HCT116 (cell line): ENCODE data around the gene KCNK16. TPM values are rescaled to one million over a fixed set of nuclear protein-coding genes. Genes with fewer than 3 reads are reported as not detected.

ENCODE experiments used
- ATAC-seq: fragments of 200-7000 bp; cut with Tn5 transposase; 2 replicates; pipeline ENCODE4 v1.9.1; 2020; ENCODE audit warnings: mild to moderate bottlenecking, moderate library complexity
- BruUV-seq: library from RNA; stranded (reverse); fragments of 400-500 nt; replicated peaks from 2 replicates; lab custom pipeline; 2021; lab: Mats Ljungman, UMichigan
- CTCF ChIA-PET: fragments of 300-600 bp; sonication (Branson Sonifier 250); formaldehyde crosslinking; loops from one replicate; lab custom pipeline; 2021; ENCODE audit warnings: antibody characterized with exemption; lab: Charles Lee
- POLR2A ChIA-PET: fragments of 300-600, 350-600 bp; sonication (Branson Sonifier 250); formaldehyde crosslinking; loops from one replicate; lab custom pipeline; 2021; ENCODE audit warnings: antibody characterized with exemption; lab: Charles Lee
- RAD21 ChIA-PET, 2 experiments: fragments of 300-600 bp; sonication (Branson Sonifier 250); formaldehyde crosslinking; loops; one replicate each; lab custom pipeline; 2023; ENCODE audit warnings: low total read pairs in 2 of 2; ENCODE audit not compliant: uncharacterized antibody in 2 of 2, unreplicated experiment in 2 of 2, low non-redundant PET in 1 of 2; lab: Charles Lee
- DNase-seq: peaks from one replicate; pipeline ENCODE4 v3.0.0-alpha.2; 2010; ENCODE audit warnings: low read depth, low spot score
- H2AFZ ChIP-seq: fragments of 200-600 bp; shearing (Covaris generic), sonication (generic); 2 replicates; pipeline ENCODE4 v1.6.1; 2017; ENCODE audit warnings: low read depth, mixed run types, mixed read lengths, antibody characterized with exemption, low read length; ENCODE audit not compliant: poor library complexity, severe bottlenecking
- H3K27ac ChIP-seq: 2 replicates; pipeline ENCODE4 v1.5.1; 2012; ENCODE audit warnings: low read depth, low read length
- H3K27me3 ChIP-seq: fragments of 200-600 bp; sonication (generic); 2 replicates; pipeline ENCODE4 v1.6.1; 2016; ENCODE audit warnings: mixed run types, low read length, mixed read lengths; ENCODE audit not compliant: insufficient read depth
- H3K36me3 ChIP-seq, 2 experiments: fragments of 200-500 bp in 1 of 2; fragments of 200-600 bp in 1 of 2; sonication (Bioruptor generic) in 1 of 2; sonication (generic) in 1 of 2; 2 replicates each; pipeline versions ENCODE4 v1.5.1 to v1.6.1; 2014 to 2016; ENCODE audit warnings: low read length in 2 of 2, inconsistent platforms in 1 of 2, mixed read lengths in 1 of 2, mixed run types in 1 of 2; ENCODE audit not compliant: insufficient read depth in 2 of 2, control insufficient read depth in 1 of 2
- H3K4me1 ChIP-seq, 2 experiments: fragments of 200-600 bp in 1 of 2; sonication (generic) in 1 of 2; 2 replicates each; pipeline versions ENCODE4 v1.5.1 to v1.6.1; 2012 to 2017; ENCODE audit warnings: low read length in 2 of 2, inconsistent platforms in 1 of 2, mild to moderate bottlenecking in 1 of 2, mixed read lengths in 1 of 2, mixed run types in 1 of 2, moderate library complexity in 1 of 2; ENCODE audit not compliant: insufficient read depth in 2 of 2, control insufficient read depth in 1 of 2
- H3K4me2 ChIP-seq: fragments of 200-600 bp; sonication (generic); 2 replicates; pipeline ENCODE4 v1.6.1; 2017; ENCODE audit warnings: mixed run types, low read length, mixed read lengths
- H3K4me3 ChIP-seq, 2 experiments: fragments of 200-600 bp in 1 of 2; sonication (generic) in 1 of 2; replicated peaks in 1 of 2; 2 replicates each; pipeline ENCODE4 v1.5.1; 2011 to 2016; ENCODE audit warnings: low read length in 2 of 2, control low read depth in 1 of 2, low read depth in 1 of 2, mild to moderate bottlenecking in 1 of 2, mixed read lengths in 1 of 2, mixed run types in 1 of 2
- H3K79me2 ChIP-seq: fragments of 200-600 bp; sonication (generic); 2 replicates; pipeline ENCODE4 v1.6.1; 2017; ENCODE audit warnings: mild to moderate bottlenecking, mixed run types, low read length, moderate library complexity, mixed read lengths; ENCODE audit not compliant: insufficient read depth
- H3K9ac ChIP-seq: fragments of 200-600 bp; sonication (generic); 2 replicates; pipeline ENCODE4 v1.6.1; 2016; ENCODE audit warnings: low read length, mixed read lengths
- H3K9me2 ChIP-seq: fragments of 200-600 bp; sonication (generic), shearing (Covaris generic); 2 replicates; pipeline ENCODE4 v1.6.1; 2017; ENCODE audit warnings: mixed run types, mild to moderate bottlenecking, moderate library complexity; ENCODE audit not compliant: insufficient read depth
- H3K9me3 ChIP-seq, 2 experiments: fragments of 200-500 bp in 1 of 2; fragments of 200-600 bp in 1 of 2; sonication (Bioruptor generic) in 1 of 2; sonication (generic) in 1 of 2; 2 replicates each; pipeline ENCODE4 v1.6.1; 2014 to 2017; ENCODE audit warnings: low read length in 2 of 2, mixed read lengths in 2 of 2, inconsistent platforms in 1 of 2, low read depth in 1 of 2, mild to moderate bottlenecking in 1 of 2, mixed run types in 1 of 2, moderate library complexity in 1 of 2; ENCODE audit not compliant: control insufficient read depth in 1 of 2, insufficient read depth in 1 of 2
- H4K20me1 ChIP-seq: fragments of 200-600 bp; sonication (generic), shearing (Covaris generic); 2 replicates; pipeline ENCODE4 v1.6.1; 2017; ENCODE audit warnings: mixed run types, mild to moderate bottlenecking, moderate library complexity; ENCODE audit not compliant: insufficient read depth
- CBX3 ChIP-seq: IDR thresholded peaks from 2 replicates; pipeline ENCODE4 v1.6.1; 2012; ENCODE audit warnings: low read depth
- CEBPB ChIP-seq: IDR thresholded peaks from 2 replicates; pipeline ENCODE4 v1.6.1; 2012; ENCODE audit warnings: low read depth
- EGR1 ChIP-seq: IDR thresholded peaks from 2 replicates; pipeline ENCODE4 v1.6.1; 2012; ENCODE audit warnings: low read depth
- ELF1 ChIP-seq: IDR thresholded peaks from 2 replicates; pipeline ENCODE4 v1.6.1; 2012; ENCODE audit warnings: low read depth, borderline replicate concordance
- EZH2 ChIP-seq: fragments of 200-600 bp; sonication (generic); IDR thresholded peaks from 2 replicates; pipeline ENCODE4 v1.6.1; 2017; ENCODE audit warnings: antibody characterized with exemption, mixed run types
- POLR2A ChIP-seq: IDR thresholded peaks from 2 replicates; pipeline ENCODE4 v1.7.0; 2011; ENCODE audit warnings: borderline replicate concordance; ENCODE audit not compliant: insufficient read depth, insufficient read length; ENCODE audit errors: extremely low read depth
- REST ChIP-seq: IDR thresholded peaks from 2 replicates; pipeline ENCODE4 v1.6.1; 2012; ENCODE audit warnings: low read depth
- SP1 ChIP-seq: IDR thresholded peaks from 2 replicates; pipeline ENCODE4 v1.6.1; 2012; ENCODE audit warnings: low read depth
- SRF ChIP-seq: IDR thresholded peaks from 2 replicates; pipeline ENCODE4 v1.6.1; 2012; ENCODE audit warnings: low read depth
- YY1 ChIP-seq: IDR thresholded peaks from 2 replicates; pipeline ENCODE4 v1.6.1; 2011; ENCODE audit warnings: low read length, low read depth, moderate library complexity, mild to moderate bottlenecking; ENCODE audit not compliant: insufficient replicate concordance; ENCODE audit errors: extremely low read depth
- ZNF274 ChIP-seq: fragments of 200-500 bp; sonication (Bioruptor generic); IDR thresholded peaks from 2 replicates; pipeline ENCODE4 v1.6.1; 2014; ENCODE audit warnings: mild to moderate bottlenecking, low read depth, low read length, inconsistent platforms
- intact Hi-C: fragments of 100-400 bp; cut with micrococcal nuclease; formaldehyde crosslinking; loops from 2 replicates; pipeline ENCODE4 v1.10.0; 2022
- total RNA-seq: library from RNA; stranded (reverse); gene quantifications from one replicate; pipeline ENCODE4 v1.2.1, GENCODE V29; 2021; ENCODE audit not compliant: unreplicated experiment

Gene KCNK16
- total RNA-seq, 1 experiment from 2014 or later, result not detected

GRCh38 chr6:39320363-39320984, 2.0 kb downstream of the KCNK16 start:
- no peak for TF ChIP-seq REST
- TF ChIP-seq EZH2, result no peak
- TF ChIP-seq SRF, result no peak
- TF ChIP-seq SP1, result no peak
- no peak for TF ChIP-seq POLR2A
- TF ChIP-seq ZNF274, result no peak
- TF ChIP-seq ELF1, result no peak
- TF ChIP-seq YY1, result no peak
- TF ChIP-seq EGR1, result no peak
- TF ChIP-seq CBX3, result no peak
- no peak for TF ChIP-seq CEBPB
- no TSS peak for BruUV-seq
- H3K4me1 ChIP-seq, result no peaks in the 10 kb centered on the region
- H3K9ac ChIP-seq, result no peak overlapping the region
- no peak for ATAC-seq
- CTCF ChIA-PET, result no interaction called here
- DNase-seq, result no peak
- RAD21 ChIA-PET, result no interaction called here
- H3K4me3 ChIP-seq, result no peak overlapping the region
- H3K4me2 ChIP-seq, result no peak overlapping the region
- H4K20me1 ChIP-seq, result no peaks in the 10 kb centered on the region
- no peaks in the 10 kb centered on the region for H3K9me2 ChIP-seq
- no peaks in the 10 kb centered on the region for H3K9me3 ChIP-seq
- H2AFZ ChIP-seq, result no peak overlapping the region
- no peaks in the 10 kb centered on the region for H3K36me3 ChIP-seq
- no peak overlapping the region for H3K27ac ChIP-seq
- peaks cover 25% of the 10 kb centered on the region; the same call in 1 of the 2 replicates for H3K27me3 ChIP-seq
- POLR2A ChIA-PET, result no interaction called here
- H3K79me2 ChIP-seq, result no peaks in the 10 kb centered on the region
- intact Hi-C loops, result no loop called here
